Measurements from ENCODE around the gene STRIP1.
"Not testable (repeated sequence)": the region's sequence is repeated elsewhere in the genome, so short reads cannot be mapped to it uniquely, and the experiment has no call there.

STRIP1 gene

GRCh38 chr1:110011527-110012041 lies 22.8 kb upstream of the STRIP1 start:
- DNase-seq, result no peak

GRCh38 chr1:110012100-110012780 lies 22.2 kb upstream of the STRIP1 start:
- DNase-seq, result no peak

DNA sequence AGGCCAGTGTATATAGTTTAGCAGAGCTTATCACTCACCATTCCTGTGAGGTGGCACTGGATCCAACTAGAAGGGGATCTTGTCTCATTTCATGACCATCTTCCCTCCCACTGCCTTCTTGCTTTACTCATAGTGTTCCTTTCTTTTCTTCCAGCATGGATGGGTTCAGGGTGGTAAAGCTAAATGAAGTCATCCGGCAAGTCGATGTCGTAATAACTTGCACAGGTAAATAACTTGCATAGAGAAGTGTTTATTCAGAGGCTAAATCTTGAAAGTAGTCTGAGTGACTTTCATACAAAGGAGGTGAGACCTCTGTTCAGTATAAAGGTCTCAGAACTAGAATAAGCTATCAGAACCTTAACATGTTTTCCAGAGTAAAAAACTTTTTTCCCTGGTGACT lies 16.6 kb upstream of the STRIP1 start:
- no peak for DNase-seq

- DNase-seq, result no peak
Observed at GRCh38 chr1:110018396-110018795, 16.0 kb upstream of the STRIP1 start.

DNA sequence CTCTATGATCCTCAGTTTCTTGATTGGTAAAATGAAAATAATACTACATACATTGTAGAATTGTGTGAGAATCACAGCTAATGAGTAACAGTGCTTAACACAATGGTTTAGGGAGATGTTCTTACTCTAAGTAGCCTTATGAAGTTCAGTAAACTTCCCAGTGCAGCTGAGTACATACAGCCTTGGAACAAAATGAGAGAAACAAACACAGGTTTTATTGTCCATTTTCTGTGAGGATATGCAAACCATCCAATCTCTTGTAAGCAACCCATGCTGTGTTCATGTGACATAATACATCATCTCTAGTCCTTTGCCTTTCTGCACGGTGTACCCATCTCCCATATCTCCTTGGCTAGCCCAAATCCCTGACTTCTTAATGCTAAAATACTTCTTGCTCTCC lies 14.7 kb upstream of the STRIP1 start:
- DNase-seq, result no peak

- no peak for DNase-seq
Observed at GRCh38 chr1:110021285-110021684, 13.1 kb upstream of the STRIP1 start.

- no peak for DNase-seq
Observed at GRCh38 chr1:110024613-110025012, 9.8 kb upstream of the STRIP1 start.

GRCh38 chr1:110030687-110031086 lies 3.7 kb upstream of the STRIP1 start:
- not testable (repeated sequence) for DNase-seq

- DNase-seq, result no peak
Observed at GRCh38 chr1:110032327-110032726, 2.1 kb upstream of the STRIP1 start.

GRCh38 chr1:110033421-110033820 lies 1.0 kb upstream of the STRIP1 start:
- no peak for DNase-seq

GRCh38 chr1:110034040-110034450 lies 379 bp upstream of the STRIP1 start:
- no peak for DNase-seq

DNA sequence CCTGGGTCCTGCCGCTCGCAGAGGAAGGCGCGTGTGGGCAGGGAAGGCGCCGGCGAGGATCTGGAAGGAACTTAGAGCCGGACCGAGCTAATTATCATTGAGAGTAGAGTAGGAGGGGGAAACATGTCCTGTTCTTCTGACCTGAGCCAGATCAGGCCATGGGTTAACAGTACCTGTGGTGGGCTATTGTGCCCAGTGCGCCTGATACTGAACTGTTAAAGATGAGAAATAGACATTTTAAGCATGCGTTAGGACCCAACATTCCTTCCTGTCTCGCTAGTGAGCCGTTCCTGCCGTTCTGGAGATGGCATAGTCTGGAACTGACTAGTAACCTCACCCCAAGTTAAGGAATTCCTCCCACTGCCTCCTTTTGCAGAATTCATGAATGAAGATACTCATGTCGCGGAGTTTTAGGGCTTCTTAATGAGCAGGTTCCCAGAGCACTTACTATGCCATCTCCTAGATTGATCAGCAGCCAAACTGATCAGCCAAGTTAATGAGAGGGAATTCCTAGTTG lies 870 bp downstream of the STRIP1 start:
- DNase-seq, result no peak

GRCh38 chr1:110038271-110038670 lies 3.8 kb downstream of the STRIP1 start:
- DNase-seq, result no peak

DNA sequence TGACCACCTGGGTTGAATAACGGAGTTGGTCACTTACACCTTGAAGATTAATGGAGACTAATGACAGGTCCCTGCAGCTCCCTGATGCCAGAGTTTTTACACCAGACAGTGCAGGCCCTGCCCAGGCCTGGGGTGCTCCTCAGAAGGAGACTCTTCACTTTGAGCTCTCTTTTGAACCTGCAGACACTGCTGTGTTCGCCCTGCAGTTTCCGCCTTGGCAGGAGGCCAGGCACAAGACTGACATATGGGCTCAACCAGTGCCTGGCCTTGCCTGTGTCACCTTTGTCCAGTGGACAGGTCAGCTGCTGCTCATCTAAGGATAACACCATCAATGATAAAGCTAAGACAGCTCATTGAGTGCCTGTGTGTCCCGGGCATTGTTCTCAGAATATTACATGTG lies 5.2 kb downstream of the STRIP1 start:
- DNase-seq, result no peak

DNA sequence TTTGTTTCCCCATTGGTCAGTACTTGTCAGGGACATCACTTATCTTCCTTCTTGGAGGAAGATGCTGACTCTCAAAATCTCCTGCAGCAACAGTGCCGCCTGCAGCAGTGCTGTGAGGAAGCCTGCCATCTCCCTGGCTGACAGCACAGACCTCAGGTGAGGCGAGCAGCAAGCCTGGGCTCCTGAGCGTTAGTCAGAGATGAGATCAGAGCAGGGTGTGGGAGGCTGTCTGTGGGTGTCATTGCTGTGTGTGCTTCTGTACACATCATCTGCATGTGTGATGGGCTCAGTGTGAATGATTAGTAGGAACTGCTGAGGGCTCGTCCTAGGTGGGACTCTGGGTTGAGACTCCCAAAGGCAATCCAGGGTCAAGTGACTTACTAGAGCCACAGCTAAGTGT lies 6.1 kb downstream of the STRIP1 start:
- DNase-seq, result no peak

DNA sequence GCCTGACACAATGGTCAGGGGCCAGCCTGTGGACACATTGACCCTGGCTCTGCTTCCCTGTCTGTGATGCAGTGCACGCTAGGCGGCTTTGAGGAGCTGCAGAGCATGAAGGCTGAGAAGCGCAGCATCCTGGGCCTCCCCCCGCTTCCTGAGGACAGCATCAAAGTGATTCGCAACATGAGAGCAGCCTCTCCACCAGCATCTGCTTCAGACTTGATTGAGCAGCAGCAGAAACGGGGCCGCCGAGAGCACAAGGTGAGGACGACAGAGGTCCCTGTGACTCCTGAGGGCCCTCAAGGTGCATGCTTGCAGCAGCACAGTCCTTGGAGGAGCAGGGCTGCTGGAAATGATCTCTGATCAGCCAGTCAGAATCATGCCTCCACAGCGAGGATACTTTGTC lies 8.6 kb downstream of the STRIP1 start:
- DNase-seq, result no peak

- no peak for DNase-seq
Observed at GRCh38 chr1:110047463-110047862, 13.0 kb downstream of the STRIP1 start.

GRCh38 chr1:110048240-110048639 lies 13.8 kb downstream of the STRIP1 start:
- DNase-seq, result no peak

DNA sequence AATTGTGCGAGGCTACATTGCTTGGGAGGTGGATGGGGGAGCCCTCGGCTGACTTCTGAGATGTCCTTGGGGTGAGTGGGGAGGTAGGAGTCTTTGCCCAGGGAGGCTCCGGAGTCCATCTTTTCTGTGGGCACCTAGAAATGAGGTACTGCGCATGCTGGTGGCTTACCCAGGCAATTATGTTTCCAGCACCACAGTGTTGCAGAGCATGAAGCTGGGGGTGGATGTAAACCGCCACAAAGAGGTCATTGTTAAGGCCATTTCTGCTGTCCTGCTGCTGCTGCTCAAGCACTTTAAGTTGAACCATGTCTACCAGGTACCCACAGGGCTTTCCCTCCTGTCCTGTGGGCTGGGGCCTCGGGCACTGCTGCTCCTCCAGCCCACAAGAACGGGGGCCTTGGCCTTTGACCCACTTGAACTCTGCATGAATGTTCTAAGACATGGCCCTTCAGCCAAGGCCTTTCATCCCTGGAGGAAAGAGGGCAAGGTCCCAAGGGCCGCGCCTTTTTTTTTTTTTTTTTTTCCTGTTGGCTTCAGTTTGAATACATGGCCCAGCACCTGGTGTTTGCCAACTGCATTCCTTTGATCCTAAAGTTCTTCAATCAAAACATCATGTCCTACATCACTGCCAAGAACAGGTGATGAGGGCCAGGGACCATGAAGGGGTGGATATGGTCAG lies 14.6 kb downstream of the STRIP1 start:
- no peak for DNase-seq

DNA sequence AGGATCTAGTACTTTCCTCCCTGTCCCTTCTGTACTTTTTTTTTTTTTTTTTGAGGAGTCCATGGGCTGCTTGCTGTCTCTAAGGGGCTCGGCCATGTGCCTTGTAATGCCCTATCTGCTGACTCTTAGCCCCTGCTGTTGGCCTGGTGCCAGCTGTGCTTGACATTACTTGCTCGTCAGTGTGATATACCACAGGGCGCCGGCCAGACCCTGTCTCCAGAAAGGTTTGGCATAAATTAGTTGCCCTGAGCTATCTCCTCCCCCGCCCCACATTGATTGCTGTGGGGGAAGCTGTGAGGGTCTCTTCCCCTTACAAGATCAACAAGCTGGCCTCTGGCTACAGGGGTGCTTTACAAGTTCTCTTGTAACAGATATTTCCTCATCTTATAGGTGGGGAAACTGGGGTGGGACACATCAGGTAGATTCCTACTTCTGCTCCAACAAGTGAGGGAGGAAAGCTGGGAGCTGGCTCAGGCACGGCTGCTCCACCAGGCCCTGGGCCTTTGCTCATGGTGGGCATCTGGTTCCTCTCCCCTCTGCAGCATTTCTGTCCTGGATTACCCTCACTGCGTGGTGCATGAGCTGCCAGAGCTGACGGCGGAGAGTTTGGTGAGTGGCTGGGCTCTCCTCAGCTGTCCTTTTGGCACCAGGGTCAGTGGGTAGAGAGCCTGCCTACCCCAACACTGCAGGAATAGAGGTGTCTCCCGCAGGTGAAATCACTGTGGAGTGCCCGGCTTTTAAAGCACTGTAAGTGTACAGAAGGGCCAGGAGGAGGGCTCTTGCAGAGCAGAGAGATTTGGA lies 15.6 kb downstream of the STRIP1 start:
- no peak for DNase-seq

GRCh38 chr1:110050602-110051261 lies 16.3 kb downstream of the STRIP1 start:
- no peak for DNase-seq

GRCh38 chr1:110051262-110051648 lies 16.8 kb downstream of the STRIP1 start:
- DNase-seq, result no peak

All from NCI-H2107 (cell line).